DOHH2 (cell line): ENCODE results near the gene OR2T34.
"Not testable (repeated sequence)": the region's sequence is repeated elsewhere in the genome, so short reads cannot be mapped to it uniquely, and the experiment has no call there.

Experiments used
- H3F3A ChIP-seq: fragments of 200-600 bp; sonication (generic), shearing (Covaris generic); 2 replicates; pipeline ENCODE4 v1.6.0; 2016; ENCODE audit warnings: antibody characterized with exemption, mild to moderate bottlenecking; ENCODE audit not compliant: control insufficient read depth, insufficient read depth
- H3K27ac ChIP-seq: fragments of 200-600 bp; sonication (generic); 2 replicates; pipeline ENCODE4 v1.5.1; 2014; ENCODE audit warnings: low read depth, mild to moderate bottlenecking, low read length, moderate library complexity
- H3K27me3 ChIP-seq: fragments of 200-600 bp; sonication (generic); 2 replicates; pipeline ENCODE4 v1.6.1; 2014; ENCODE audit warnings: mild to moderate bottlenecking, low read length, mixed read lengths; ENCODE audit not compliant: control insufficient read depth
- H3K36me3 ChIP-seq: fragments of 200-600 bp; sonication (generic); 2 replicates; pipeline ENCODE4 v1.6.1; 2014; ENCODE audit warnings: mild to moderate bottlenecking, low read length, moderate library complexity, mixed read lengths; ENCODE audit not compliant: control insufficient read depth
- H3K4me1 ChIP-seq: fragments of 200-600 bp; sonication (generic); 2 replicates; pipeline ENCODE4 v1.6.1; 2014; ENCODE audit warnings: mild to moderate bottlenecking, low read length, mixed read lengths; ENCODE audit not compliant: control insufficient read depth
- H3K4me2 ChIP-seq: fragments of 200-600 bp; sonication (generic); 2 replicates; pipeline ENCODE4 v1.6.0; 2014; ENCODE audit warnings: mild to moderate bottlenecking, low read length, moderate library complexity
- H3K4me3 ChIP-seq: fragments of 200-600 bp; sonication (generic); 2 replicates; pipeline ENCODE4 v1.5.1; 2014; ENCODE audit warnings: mild to moderate bottlenecking, low read length, mixed read lengths
- H3K79me2 ChIP-seq: fragments of 200-600 bp; sonication (generic); 2 replicates; pipeline ENCODE4 v1.6.1; 2014; ENCODE audit warnings: mild to moderate bottlenecking, low read length, mixed read lengths; ENCODE audit not compliant: control insufficient read depth
- H3K9me2 ChIP-seq: fragments of 200-600 bp; sonication (generic); replicated peaks from 2 replicates; pipeline ENCODE4 v1.6.1; 2014; ENCODE audit warnings: mild to moderate bottlenecking, low read length, mixed read lengths; ENCODE audit not compliant: control insufficient read depth
- H3K9me3 ChIP-seq: fragments of 200-600 bp; sonication (generic); 2 replicates; pipeline ENCODE4 v1.6.1; 2014; ENCODE audit warnings: antibody characterized with exemption, low read length, mixed read lengths; ENCODE audit not compliant: control insufficient read depth, insufficient read depth
- H4K20me1 ChIP-seq: fragments of 200-600 bp; sonication (generic); 2 replicates; pipeline ENCODE4 v1.6.0; 2014; ENCODE audit warnings: low read depth, mild to moderate bottlenecking, antibody characterized with exemption, low read length, moderate library complexity; ENCODE audit not compliant: control insufficient read depth, insufficient read depth
- EZH2phosphoT487 ChIP-seq: fragments of 200-600 bp; sonication (generic); IDR thresholded peaks from 2 replicates; pipeline ENCODE4 v1.6.1; 2017; ENCODE audit warnings: borderline replicate concordance, mild to moderate bottlenecking, antibody characterized with exemption, low read length, moderate library complexity, mixed read lengths
- TF ChIP-seq, protein P1 (sequence below): fragments of 200-600 bp; sonication (generic); IDR thresholded peaks from one replicate; pipeline ENCODE4 v1.5.1; 2014; ENCODE audit warnings: antibody characterized with exemption, mild to moderate bottlenecking, low read depth, low read length; ENCODE audit not compliant: poor library complexity, severe bottlenecking

Gene OR2T34

DNA sequence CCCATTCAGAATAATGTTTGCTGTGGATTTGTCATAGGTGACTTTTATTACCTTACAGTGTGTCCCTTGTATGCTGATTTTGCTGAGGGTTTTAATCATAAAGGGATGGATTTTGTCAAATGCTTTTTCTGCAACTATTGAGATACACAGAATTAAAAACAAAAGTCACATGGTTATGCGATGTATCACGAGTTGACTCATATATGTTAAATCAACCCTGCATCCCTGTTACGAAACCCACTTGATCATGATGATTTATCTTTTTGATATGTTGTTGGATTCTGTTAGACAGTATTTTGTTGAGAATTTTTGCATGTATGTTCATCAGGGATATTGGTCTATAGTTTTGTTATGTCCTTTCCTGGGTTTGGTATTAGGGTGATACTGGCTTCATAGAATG, 10.7 kb upstream of the OR2T34 start:
- H3K4me1 ChIP-seq = no peaks in the 10 kb centered on the region
- no peaks in the 10 kb centered on the region for H3K27me3 ChIP-seq
- no peak overlapping the region for H3K27ac ChIP-seq
- no peak for TF ChIP-seq EZH2phosphoT487
- no peaks in the 10 kb centered on the region for H3K36me3 ChIP-seq
- no peaks in the 10 kb centered on the region for H3K9me3 ChIP-seq
- no peaks in the 10 kb centered on the region for H4K20me1 ChIP-seq
- no peaks in the 10 kb centered on the region for H3K9me2 ChIP-seq
- no peak overlapping the region for H3K4me2 ChIP-seq
- no peaks in the 10 kb centered on the region for H3K79me2 ChIP-seq
- H3F3A ChIP-seq = no peaks in the 10 kb centered on the region
- H3K4me3 ChIP-seq = no peak overlapping the region

DNA sequence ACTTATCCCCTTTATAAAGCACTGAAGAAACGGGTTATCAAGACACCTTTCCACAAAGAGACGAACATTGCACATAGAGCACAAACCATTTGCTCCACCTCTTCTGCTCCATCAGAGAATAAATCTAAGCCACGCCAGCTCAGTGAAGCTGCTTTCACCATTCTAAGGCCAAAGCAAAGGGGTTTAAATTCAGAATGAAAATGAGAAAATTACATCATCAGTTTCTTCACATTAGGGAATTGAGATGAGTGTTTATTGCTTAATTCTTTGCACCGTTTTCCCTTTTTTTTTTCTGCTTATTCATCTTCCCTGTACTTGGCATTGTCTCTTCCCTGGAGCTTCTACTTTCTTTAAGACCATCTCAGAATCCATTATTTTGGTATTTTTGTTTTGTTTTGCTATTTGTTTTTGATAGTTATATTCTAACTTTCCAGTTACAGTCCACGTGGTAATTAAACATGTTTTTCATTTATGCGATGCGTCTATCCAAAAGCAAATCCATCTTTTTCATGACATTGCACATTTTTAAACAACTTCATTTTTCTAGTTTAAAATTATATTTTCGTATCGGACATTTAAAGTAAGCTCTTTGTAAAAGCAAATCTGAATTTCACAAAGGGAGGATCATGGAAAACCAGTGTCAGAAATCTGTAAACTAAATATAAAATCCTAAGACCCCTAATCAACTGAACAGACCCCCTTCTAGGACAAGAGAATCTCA, 1.9 kb upstream of the OR2T34 start:
- H4K20me1 ChIP-seq = no peaks in the 10 kb centered on the region
- no peak for TF ChIP-seq EZH2phosphoT487
- TF ChIP-seq, protein P1, sequence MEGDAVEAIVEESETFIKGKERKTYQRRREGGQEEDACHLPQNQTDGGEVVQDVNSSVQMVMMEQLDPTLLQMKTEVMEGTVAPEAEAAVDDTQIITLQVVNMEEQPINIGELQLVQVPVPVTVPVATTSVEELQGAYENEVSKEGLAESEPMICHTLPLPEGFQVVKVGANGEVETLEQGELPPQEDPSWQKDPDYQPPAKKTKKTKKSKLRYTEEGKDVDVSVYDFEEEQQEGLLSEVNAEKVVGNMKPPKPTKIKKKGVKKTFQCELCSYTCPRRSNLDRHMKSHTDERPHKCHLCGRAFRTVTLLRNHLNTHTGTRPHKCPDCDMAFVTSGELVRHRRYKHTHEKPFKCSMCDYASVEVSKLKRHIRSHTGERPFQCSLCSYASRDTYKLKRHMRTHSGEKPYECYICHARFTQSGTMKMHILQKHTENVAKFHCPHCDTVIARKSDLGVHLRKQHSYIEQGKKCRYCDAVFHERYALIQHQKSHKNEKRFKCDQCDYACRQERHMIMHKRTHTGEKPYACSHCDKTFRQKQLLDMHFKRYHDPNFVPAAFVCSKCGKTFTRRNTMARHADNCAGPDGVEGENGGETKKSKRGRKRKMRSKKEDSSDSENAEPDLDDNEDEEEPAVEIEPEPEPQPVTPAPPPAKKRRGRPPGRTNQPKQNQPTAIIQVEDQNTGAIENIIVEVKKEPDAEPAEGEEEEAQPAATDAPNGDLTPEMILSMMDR = no peak
- H3K4me3 ChIP-seq = no peak overlapping the region
- H3K27me3 ChIP-seq = no peaks in the 10 kb centered on the region
- no peaks in the 10 kb centered on the region for H3F3A ChIP-seq
- H3K27ac ChIP-seq = no peak overlapping the region
- H3K79me2 ChIP-seq = no peaks in the 10 kb centered on the region
- no peak overlapping the region for H3K4me2 ChIP-seq
- H3K36me3 ChIP-seq = no peaks in the 10 kb centered on the region
- H3K4me1 ChIP-seq = no peaks in the 10 kb centered on the region
- no peaks in the 10 kb centered on the region for H3K9me3 ChIP-seq
- H3K9me2 ChIP-seq = no peaks in the 10 kb centered on the region

DNA sequence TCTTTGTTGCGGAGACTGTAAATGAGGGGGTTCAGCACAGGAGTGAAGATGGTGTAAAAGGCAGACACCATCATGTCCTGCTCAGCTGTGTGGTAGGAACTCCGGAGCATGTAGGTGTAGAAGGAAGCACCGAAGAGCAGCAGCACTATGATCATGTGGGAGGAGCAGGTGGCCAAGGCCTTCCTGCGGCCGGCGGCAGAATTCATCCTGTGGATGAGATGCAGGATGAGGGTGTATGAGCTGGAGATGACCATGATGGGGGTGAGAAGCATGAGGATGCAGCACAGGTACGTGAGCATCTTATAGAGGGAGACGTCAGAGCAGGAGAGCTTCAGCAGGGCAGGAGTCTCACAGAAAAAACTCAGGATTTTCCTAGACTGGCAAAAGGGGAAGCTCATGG, 701 bp downstream of the OR2T34 start:
- H3K36me3 ChIP-seq, H3K79me2 ChIP-seq, H3K27ac ChIP-seq, H3K4me3 ChIP-seq, H3F3A ChIP-seq, H3K9me3 ChIP-seq, H3K9me2 ChIP-seq, H3K4me2 ChIP-seq, H3K4me1 ChIP-seq, H4K20me1 ChIP-seq, H3K27me3 ChIP-seq: not testable (repeated sequence)

DNA sequence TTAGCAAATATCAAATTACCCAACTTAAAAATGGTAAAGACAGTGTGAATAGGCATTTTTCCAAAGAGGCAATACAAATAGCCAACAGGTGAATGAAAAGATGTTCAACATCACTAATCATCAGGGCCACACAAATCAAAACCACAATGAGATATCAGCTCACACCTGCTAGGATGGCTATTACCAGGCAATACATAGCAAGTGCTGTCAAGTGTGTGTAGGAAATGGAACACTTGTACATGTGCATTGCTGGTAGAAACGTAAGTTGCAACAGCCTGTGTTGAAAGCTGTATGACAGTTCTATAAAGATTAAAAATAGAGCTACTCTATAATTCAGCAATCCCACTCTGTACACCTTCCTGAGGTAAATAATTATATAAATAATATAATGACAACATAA, 2.5 kb downstream of the OR2T34 start:
- H3F3A ChIP-seq, H3K9me2 ChIP-seq, H3K79me2 ChIP-seq, H4K20me1 ChIP-seq, H3K27me3 ChIP-seq, H3K9me3 ChIP-seq, H3K36me3 ChIP-seq, H3K4me3 ChIP-seq, H3K27ac ChIP-seq, H3K4me2 ChIP-seq, H3K4me1 ChIP-seq: not testable (repeated sequence)

DNA sequence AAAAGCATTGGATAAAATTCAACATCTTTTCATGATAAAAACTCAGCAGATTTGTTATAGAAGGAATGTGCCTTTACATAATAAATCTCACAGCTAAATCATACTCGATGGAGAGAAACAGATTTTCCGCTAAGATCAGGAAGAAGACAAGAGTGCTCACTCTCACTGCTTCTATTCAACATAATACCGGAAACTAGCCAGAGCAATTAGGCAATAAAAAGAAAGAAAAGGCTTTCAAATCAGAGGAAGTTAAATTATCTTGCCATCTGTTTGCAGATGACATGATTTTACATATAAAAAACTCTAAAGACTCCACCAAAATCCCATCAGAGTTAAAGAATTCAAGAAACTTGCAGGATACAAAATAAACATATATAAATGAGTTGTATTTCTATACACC, 3.7 kb downstream of the OR2T34 start:
- not testable (repeated sequence) for H3K27ac ChIP-seq, H3K79me2 ChIP-seq, H3F3A ChIP-seq, H3K9me3 ChIP-seq, H3K27me3 ChIP-seq, H3K36me3 ChIP-seq, H3K4me3 ChIP-seq, H3K4me2 ChIP-seq, H3K9me2 ChIP-seq, H3K4me1 ChIP-seq, H4K20me1 ChIP-seq

DNA sequence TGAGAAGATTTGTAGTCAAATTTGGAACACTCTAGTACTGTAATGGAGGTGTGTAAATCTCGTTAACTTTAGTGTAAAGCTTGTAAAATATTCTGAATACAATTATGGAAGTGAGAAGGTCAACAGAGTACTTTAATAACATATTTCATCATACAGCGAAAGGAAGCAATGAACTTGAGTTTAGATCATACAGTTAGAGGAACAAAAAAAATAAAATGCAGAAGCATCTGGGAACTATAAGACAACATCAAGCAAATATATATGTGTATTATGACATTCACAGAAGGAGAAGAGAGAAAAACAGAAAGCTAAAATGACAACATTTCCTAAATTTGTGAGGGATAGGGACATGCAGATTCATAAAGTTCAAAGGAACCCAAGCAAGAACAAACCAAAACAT, 5.5 kb downstream of the OR2T34 start:
- H3F3A ChIP-seq, H4K20me1 ChIP-seq, H3K9me3 ChIP-seq, H3K4me2 ChIP-seq, H3K79me2 ChIP-seq, H3K4me3 ChIP-seq, H3K9me2 ChIP-seq, H3K4me1 ChIP-seq, H3K27me3 ChIP-seq, H3K36me3 ChIP-seq, H3K27ac ChIP-seq: not testable (repeated sequence)

DNA sequence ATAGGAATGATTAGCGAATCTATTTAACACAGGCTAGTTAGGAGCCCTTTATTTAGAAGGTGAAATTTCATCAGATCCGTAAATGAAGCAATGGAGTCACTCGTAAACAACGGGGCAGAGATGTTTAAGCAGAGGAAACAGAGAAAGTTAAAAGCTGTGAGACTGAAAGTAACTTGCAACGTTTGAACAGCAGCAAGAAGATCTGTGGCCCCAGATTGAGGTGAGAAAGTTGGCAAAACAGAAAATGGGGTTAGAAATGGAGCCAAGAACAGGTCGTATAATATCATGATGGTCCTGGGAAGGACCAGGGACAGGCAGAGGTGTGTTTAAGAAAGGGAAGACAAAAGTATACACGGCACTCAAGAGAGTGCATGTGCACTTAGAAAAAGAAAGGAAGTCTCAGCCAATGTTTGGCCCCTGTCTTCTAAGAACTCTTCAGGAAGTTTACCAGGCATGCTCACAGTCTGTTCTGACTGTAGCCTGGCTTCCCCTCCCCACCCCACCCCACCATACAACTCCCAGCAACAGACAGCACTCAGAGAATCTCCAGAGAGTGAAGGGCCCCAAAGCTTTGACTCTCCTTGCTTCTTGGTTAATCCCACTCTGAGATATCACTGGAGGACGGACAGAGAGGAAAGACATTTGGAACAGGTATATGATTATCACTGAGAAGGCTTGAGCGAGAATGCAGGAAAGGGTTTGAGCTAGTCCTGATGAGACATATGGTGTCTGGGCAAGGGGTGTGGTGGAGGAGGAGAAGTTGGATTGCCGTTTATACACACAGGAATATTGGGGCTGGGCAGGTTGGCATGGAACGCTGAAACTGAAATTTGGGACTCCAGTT, 8.8 kb downstream of the OR2T34 start:
- H3K4me3 ChIP-seq, H3K9me3 ChIP-seq, H3F3A ChIP-seq, H3K27me3 ChIP-seq, H3K79me2 ChIP-seq, H3K4me2 ChIP-seq, H3K27ac ChIP-seq, H4K20me1 ChIP-seq, H3K36me3 ChIP-seq, H3K9me2 ChIP-seq, H3K4me1 ChIP-seq: not testable (repeated sequence)
